Liver (tissue), 9 donors: ENCODE data around the gene GNG7. TPM values are rescaled to one million over a fixed set of nuclear protein-coding genes. Genes with fewer than 3 reads are reported as not detected.
A peak's percentile ranks its signal among the peaks of the same experiment; 100 is the strongest.

ENCODE experiments used
- DNase-seq: peaks from one replicate; pipeline ENCODE4 v3.0.0-alpha.2; 2017; ENCODE audit warnings: low spot score
- H3K27ac ChIP-seq, 2 donors: one replicate each; pipeline ENCODE4 v1.7.0; 2013; ENCODE audit warnings: inconsistent platforms in 2 of 2, low read length in 2 of 2, control low read depth in 1 of 2, low read depth in 1 of 2, mild to moderate bottlenecking in 1 of 2
- H3K27me3 ChIP-seq, 4 donors: one replicate each; pipeline versions ENCODE4 v1.6.1 to v1.7.0; 2013; ENCODE audit warnings: low read length in 3 of 4, inconsistent platforms in 1 of 4, mild to moderate bottlenecking in 1 of 4, moderate library complexity in 1 of 4; ENCODE audit not compliant: control insufficient read depth in 4 of 4, insufficient read depth in 4 of 4
- H3K36me3 ChIP-seq, 4 donors: one replicate each; pipeline versions ENCODE4 v1.6.1 to v1.7.0; 2013; ENCODE audit warnings: low read length in 3 of 4, mild to moderate bottlenecking in 3 of 4, low read depth in 1 of 4, moderate library complexity in 1 of 4; ENCODE audit not compliant: control insufficient read depth in 4 of 4, insufficient read depth in 3 of 4
- H3K4me1 ChIP-seq, 4 donors: one replicate each; pipeline versions ENCODE4 v1.6.1 to v1.7.0; 2013; ENCODE audit warnings: low read length in 3 of 4, mild to moderate bottlenecking in 3 of 4, moderate library complexity in 1 of 4; ENCODE audit not compliant: control insufficient read depth in 4 of 4, insufficient read depth in 4 of 4
- H3K4me3 ChIP-seq, 3 donors: one replicate each; pipeline versions ENCODE4 v1.6.1 to v1.7.0; 2013; ENCODE audit warnings: low read length in 3 of 3, control low read depth in 1 of 3, low read depth in 1 of 3, mild to moderate bottlenecking in 1 of 3
- H3K9ac ChIP-seq, 2 donors: one replicate each; pipeline ENCODE4 v1.7.0; 2013; ENCODE audit warnings: low read length in 2 of 2, mild to moderate bottlenecking in 2 of 2, moderate library complexity in 2 of 2, control low read depth in 1 of 2, low read depth in 1 of 2
- H3K9me3 ChIP-seq, 4 donors: one replicate each; pipeline versions ENCODE4 v1.6.1 to v1.7.0; 2013; ENCODE audit warnings: low read length in 3 of 4; ENCODE audit not compliant: control insufficient read depth in 4 of 4
- CTCF ChIP-seq: fragments of 150-350 bp; IDR thresholded peaks from 2 replicates; pipeline ENCODE4 v1.5.1; 2017; ENCODE audit warnings: improper control_type of control experiment, low read depth, low read length; ENCODE audit not compliant: missing input control
- EGR1 ChIP-seq, 2 donors: IDR thresholded peaks; 2 replicates each; pipeline ENCODE4 v1.6.1; 2016 to 2018; ENCODE audit warnings: antibody characterized with exemption in 2 of 2, low read depth in 2 of 2
- FOXA1 ChIP-seq: IDR thresholded peaks from 2 replicates; pipeline ENCODE4 v1.6.1; 2016; ENCODE audit warnings: antibody characterized with exemption
- FOXA2 ChIP-seq: IDR thresholded peaks from 2 replicates; pipeline ENCODE4 v1.6.1; 2016; ENCODE audit warnings: antibody characterized with exemption
- HNF4A ChIP-seq, 2 donors: conservative IDR thresholded peaks; 2 replicates each; pipeline ENCODE4 v1.6.1; 2016; ENCODE audit warnings: antibody characterized with exemption in 2 of 2, mild to moderate bottlenecking in 2 of 2
- HNF4G ChIP-seq: IDR thresholded peaks from 2 replicates; pipeline ENCODE4 v1.6.1; 2016; ENCODE audit warnings: antibody characterized with exemption
- JUND ChIP-seq, 2 donors: IDR thresholded peaks; 2 replicates each; pipeline ENCODE4 v1.6.1; 2016; ENCODE audit warnings: antibody characterized with exemption in 2 of 2
- MAX ChIP-seq: IDR thresholded peaks from 2 replicates; pipeline ENCODE4 v1.6.1; 2016; ENCODE audit warnings: antibody characterized with exemption
- NR2F2 ChIP-seq: IDR thresholded peaks from 2 replicates; pipeline ENCODE4 v1.6.1; 2016; ENCODE audit warnings: antibody characterized with exemption
- RAD21 ChIP-seq, 2 donors: IDR thresholded peaks; 2 replicates each; pipeline ENCODE4 v1.6.1; 2016; ENCODE audit warnings: antibody characterized with exemption in 2 of 2, mild to moderate bottlenecking in 2 of 2
- REST ChIP-seq: IDR thresholded peaks from 2 replicates; pipeline ENCODE4 v1.6.1; 2016; ENCODE audit warnings: antibody characterized with exemption, mild to moderate bottlenecking
- RXRA ChIP-seq, 2 donors: IDR thresholded peaks; 2 replicates each; pipeline ENCODE4 v1.6.1; 2017 to 2018; ENCODE audit warnings: antibody characterized with exemption in 2 of 2, mild to moderate bottlenecking in 1 of 2
- SP1 ChIP-seq: IDR thresholded peaks from 2 replicates; pipeline ENCODE4 v1.6.1; 2018; ENCODE audit warnings: antibody characterized with exemption, mild to moderate bottlenecking
- TAF1 ChIP-seq: conservative IDR thresholded peaks from 2 replicates; pipeline ENCODE4 v1.6.1; 2016; ENCODE audit warnings: antibody characterized with exemption, mild to moderate bottlenecking
- YY1 ChIP-seq: IDR thresholded peaks from 2 replicates; pipeline ENCODE4 v1.6.1; 2016; ENCODE audit warnings: antibody characterized with exemption, mild to moderate bottlenecking
- ZBTB33 ChIP-seq: IDR thresholded peaks from 2 replicates; pipeline ENCODE4 v1.6.1; 2016; ENCODE audit warnings: antibody characterized with exemption
- WGBS: extraction: QIAGEN DNeasy Blood & Tissue Kit; methylation state at CpG from one replicate; pipeline ENCODE4 v1.1.7; 2013; 5-methylcytosine and 5-hydroxymethylcytosine counted together
- polyA plus RNA-seq, 2 donors: library from polyadenylated mRNA; stranded (reverse) in 1 of 2; unstranded in 1 of 2; fragments of 200-250 nt in 1 of 2; fragments of >200 nt in 1 of 2; fragmentation: Nextera tagmentation in 1 of 2; extraction: Ambion mirVana in 1 of 2; gene quantifications; one replicate each; pipeline versions ENCODE4 v1.2.1 to v1.2.3, GENCODE V29; 2013 to 2015
- total RNA-seq, 2 donors: library from RNA; depleted of rRNA; stranded (reverse); fragments of >200 nt; gene quantifications; one replicate each; pipeline ENCODE4 v1.2.3, GENCODE V29; 2014
- donor health status: healthy.
- donor health status: healthy.
- donor health status: healthy.
- donor health status: healthy.
- donor health status: healthy.

The GNG7 gene
- total and polyA plus RNA-seq, 4 donors: 0.75 to 1.9 (median 1.1) TPM

- H3K27ac ChIP-seq: no peak within 1 kb of the TSS
- peak within 1 kb of the TSS in 1 of 3 donors; percentile 50 for H3K4me3 ChIP-seq
- no peak for DNase-seq
- H3K36me3 ChIP-seq: no peaks in the 10 kb centered on the region
- WGBS: 3% methylated on average over 100 of the region's 100 CpGs
- peaks cover 0 to 7% (median 3%) of the 10 kb centered on the region in 4 donors for H3K27me3 ChIP-seq
- H3K9ac ChIP-seq: no peak within 1 kb of the TSS
- H3K4me1 ChIP-seq: peaks cover 0 to 8% (median 5%) of the 10 kb centered on the region in 4 donors
- peaks cover 0 to 1% (median 0%) of the 10 kb centered on the region in 4 donors for H3K9me3 ChIP-seq
- TF ChIP-seq SP1 (no peak), HNF4A (conservative IDR thresholded peaks at IDR 0.05) (no peak), CTCF (no peak), RXRA (IDR thresholded peaks at IDR 0.05) (no peak), NR2F2 (no peak), EGR1 (IDR thresholded peaks at IDR 0.05; ENCODE audit: low read depth in 2 of 2) (no peak), JUND (IDR thresholded peaks at IDR 0.05) (no peak), TAF1 (no peak), REST (no peak), MAX (no peak), HNF4G (no peak), YY1 (no peak)
Measured at GRCh38 chr19:2720777-2721569, 18.5 kb upstream of the GNG7 start, which contains the start of gene DIRAS1. Gene DIRAS1, minus strand, starts transcription at chr19:2721372. Its CDS starts 3,566 bp downstream, at chr19:2717806.

GRCh38 chr19:2719920-2720776 lies 17.7 kb upstream of the GNG7 start:
- no peak overlapping the region for H3K9ac ChIP-seq
- H3K27ac ChIP-seq: no peak overlapping the region
- peaks cover 2 to 9% (median 5%) of the 10 kb centered on the region in 4 donors for H3K9me3 ChIP-seq
- no peak overlapping the region for H3K4me3 ChIP-seq
- 7% methylated on average over 37 of the region's 37 CpGs for WGBS
- H3K36me3 ChIP-seq: no peaks in the 10 kb centered on the region
- H3K27me3 ChIP-seq: peaks cover 0 to 7% (median 3%) of the 10 kb centered on the region in 4 donors
- DNase-seq: no peak
- H3K4me1 ChIP-seq: peaks cover 0 to 8% (median 5%) of the 10 kb centered on the region in 4 donors
- no peak for TF ChIP-seq YY1
- TF ChIP-seq REST: no peak
- no peak for TF ChIP-seq MAX
- no peak for TF ChIP-seq FOXA2
- TF ChIP-seq HNF4G: no peak
- no peak for TF ChIP-seq ZBTB33
- no peak for TF ChIP-seq EGR1 (IDR thresholded peaks at IDR 0.05; ENCODE audit: low read depth in 2 of 2)
- TF ChIP-seq NR2F2: no peak
- TF ChIP-seq FOXA1: no peak
- TF ChIP-seq TAF1: no peak
- TF ChIP-seq RAD21 (IDR thresholded peaks at IDR 0.05): no peak
- no peak for TF ChIP-seq JUND (IDR thresholded peaks at IDR 0.05)
